Measurements from ENCODE around the gene NFIB. TPM values are rescaled to one million over a fixed set of nuclear protein-coding genes. Genes with fewer than 3 reads are reported as not detected.

NFIB gene
- polyA plus RNA-seq = 10 to 100 TPM in 2 of 3 donors, 1 to 10 TPM in 1; 6.1 to 32.3 (median 16.8) TPM

DNA sequence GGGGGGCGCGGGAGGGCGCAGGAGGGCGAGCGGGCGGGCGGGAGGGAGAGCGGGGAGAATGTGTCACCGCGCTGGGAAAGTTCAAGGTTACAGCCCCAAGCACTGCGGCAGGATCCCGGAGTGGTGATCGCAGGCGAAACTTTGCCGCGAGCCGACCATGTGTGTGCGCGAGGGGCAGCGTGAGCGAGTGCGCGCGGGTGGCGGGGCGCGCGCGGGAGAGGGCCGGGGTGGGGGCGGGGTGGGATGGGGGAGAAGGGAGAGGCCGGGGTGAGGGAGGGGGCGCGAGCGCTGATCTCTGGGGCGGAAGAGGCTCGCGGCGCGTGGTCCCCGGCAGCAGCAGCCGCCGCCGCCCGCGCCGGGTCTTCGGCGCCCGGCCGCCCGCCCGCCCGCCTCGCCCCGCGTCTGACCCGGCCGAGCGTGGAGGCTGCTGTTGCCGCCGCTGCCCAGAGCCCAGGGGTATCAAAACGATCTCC lies at the start of gene NFIB:
TSS of gene NFIB (minus strand) at position 191 of the 473 bp plus-strand sequence. CDS start 630 bp downstream, outside the sequence.
- 1% methylated on average over 40 to 60 of the region's 63 CpGs for WGBS, 3 donors
- H3K27ac ChIP-seq (ENCODE audit: low read depth, low read length) = peak within 1 kb of the TSS; percentile 71

DNA sequence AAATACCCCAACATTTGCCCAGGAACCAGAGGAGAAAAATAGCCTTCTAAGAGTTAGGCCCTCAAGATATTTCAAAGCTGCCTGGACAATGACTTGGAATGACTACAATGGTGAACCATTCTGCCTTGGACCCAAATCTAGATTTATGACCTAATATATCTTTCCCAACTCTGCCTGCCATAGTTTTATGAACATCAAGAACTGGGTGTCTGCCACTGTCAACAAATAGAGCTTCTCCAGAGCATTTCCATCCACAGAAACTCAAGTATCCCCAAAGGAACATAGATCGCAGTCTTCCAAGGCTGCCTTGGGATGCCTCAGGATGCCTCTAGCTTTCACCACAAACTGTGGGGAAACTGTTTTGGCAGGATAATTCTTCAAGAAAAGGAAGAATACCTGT lies 48.2 kb upstream of the NFIB start:
- H3K27ac ChIP-seq (ENCODE audit: low read depth, low read length) = no peak overlapping the region
- WGBS, 3 donors = 71 to 97% (median 72%) methylated on average over 1 of the region's 1 CpG

DNA sequence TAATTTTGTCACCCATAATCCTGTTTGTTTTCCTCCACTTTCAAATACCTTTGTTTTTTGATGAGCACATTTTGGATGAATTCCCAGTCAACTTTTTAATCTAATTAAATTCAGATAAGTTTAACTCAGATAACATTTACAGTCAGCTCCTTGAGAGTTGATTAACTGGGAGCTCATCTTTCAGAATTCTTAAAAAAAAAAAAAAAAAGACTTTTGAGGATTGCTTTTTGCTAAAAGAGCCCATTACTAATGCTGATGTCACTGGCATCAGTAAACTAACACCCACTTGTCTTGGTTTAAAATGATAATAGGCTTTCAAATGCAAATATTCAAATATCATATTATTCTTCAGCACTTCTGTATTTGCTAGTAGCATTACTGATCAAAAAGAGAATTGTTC lies 47.1 kb upstream of the NFIB start:
- H3K27ac ChIP-seq (ENCODE audit: low read depth, low read length) = no peak overlapping the region

DNA sequence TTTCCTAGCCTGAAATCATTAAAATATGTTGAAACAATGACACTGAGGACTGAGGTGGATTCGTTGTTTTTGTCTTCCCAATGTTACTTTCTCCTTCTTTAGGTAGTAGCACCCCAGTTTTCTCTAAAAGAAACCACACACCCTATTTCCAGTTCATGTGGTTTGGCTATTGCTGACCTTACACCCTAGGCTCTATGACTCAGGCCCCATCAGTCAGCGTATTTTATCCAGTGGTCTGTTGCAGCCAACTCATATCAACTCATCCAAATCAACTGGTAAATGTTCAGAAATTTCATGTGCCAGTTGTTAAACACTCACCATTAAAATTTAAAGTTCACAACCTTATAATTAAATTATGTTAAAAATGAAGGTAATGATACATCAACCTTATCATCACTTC lies 44.6 kb upstream of the NFIB start:
- no peak overlapping the region for H3K27ac ChIP-seq (ENCODE audit: low read depth, low read length)
- 89 to 92% (median 90%) methylated on average over 2 of the region's 2 CpGs for WGBS, 3 donors

DNA sequence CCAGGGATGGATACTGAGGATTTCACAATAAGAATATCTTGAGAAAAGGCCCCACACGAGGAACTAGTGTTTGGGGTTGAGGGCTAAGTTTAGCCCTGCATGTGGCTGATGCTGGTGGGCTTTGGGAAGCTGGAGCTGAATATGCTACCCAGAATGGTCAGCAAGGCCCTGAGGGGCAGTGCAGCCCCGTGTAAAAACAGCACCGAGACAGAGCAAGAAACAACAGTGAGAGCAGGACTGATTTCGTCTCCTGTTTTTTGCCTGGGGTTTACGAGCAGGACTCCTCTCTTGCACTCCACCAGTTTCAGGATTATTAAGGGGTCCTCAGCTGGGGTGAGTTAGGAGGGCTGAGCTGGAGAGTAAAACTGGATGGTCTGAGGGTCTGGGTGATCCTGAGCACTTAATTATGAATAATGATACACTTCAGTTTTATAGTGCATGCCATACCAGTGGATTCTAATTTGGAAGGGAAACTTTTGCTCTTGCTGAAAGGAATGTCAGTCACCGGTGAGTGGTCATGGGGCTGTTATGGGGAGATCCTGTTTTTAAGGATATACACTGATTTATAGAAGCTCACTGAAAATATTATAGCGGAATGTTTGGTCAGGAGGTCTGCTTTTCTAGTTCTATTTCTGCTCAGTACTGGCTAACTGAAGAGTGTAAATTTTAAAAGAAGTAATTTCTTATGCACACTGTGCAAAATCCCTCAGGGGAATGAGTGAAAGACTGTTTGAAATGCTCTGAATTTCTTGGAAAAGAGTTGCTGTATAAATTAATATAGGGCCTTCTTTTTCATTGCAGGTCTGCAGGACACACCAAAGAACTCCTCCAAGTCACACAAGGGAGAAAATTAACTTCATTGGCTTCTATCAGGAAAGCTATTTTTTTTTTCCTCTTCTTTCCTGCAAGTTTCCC lies 42.7 kb upstream of the NFIB start:
- no peak overlapping the region for H3K27ac ChIP-seq (ENCODE audit: low read depth, low read length)
- WGBS, 3 donors = 59 to 67% (median 65%) methylated on average over 7 of the region's 7 CpGs

DNA sequence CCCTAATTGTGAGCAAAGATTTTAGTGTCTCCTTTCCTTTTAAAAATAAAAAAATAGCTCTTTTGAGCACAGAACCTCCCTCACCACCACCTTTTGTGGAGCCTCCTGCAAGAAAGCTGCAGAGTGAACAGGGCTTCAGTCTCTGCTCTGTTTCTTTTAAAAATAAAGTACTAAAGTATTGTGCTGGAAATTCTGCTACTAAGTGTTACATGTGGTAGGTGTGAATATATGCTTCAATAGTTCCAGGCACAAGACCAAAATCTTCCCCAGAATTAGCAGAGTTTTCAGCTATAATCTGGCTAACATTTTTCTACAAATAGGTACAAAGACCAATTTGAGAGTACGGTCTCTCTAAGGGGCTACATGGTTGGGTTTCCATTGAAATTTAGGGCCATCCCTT lies 40.3 kb upstream of the NFIB start:
- no peak overlapping the region for H3K27ac ChIP-seq (ENCODE audit: low read depth, low read length)
- WGBS, 3 donors = 77 to 97% (median 91%) methylated on average over 1 of the region's 1 CpG

DNA sequence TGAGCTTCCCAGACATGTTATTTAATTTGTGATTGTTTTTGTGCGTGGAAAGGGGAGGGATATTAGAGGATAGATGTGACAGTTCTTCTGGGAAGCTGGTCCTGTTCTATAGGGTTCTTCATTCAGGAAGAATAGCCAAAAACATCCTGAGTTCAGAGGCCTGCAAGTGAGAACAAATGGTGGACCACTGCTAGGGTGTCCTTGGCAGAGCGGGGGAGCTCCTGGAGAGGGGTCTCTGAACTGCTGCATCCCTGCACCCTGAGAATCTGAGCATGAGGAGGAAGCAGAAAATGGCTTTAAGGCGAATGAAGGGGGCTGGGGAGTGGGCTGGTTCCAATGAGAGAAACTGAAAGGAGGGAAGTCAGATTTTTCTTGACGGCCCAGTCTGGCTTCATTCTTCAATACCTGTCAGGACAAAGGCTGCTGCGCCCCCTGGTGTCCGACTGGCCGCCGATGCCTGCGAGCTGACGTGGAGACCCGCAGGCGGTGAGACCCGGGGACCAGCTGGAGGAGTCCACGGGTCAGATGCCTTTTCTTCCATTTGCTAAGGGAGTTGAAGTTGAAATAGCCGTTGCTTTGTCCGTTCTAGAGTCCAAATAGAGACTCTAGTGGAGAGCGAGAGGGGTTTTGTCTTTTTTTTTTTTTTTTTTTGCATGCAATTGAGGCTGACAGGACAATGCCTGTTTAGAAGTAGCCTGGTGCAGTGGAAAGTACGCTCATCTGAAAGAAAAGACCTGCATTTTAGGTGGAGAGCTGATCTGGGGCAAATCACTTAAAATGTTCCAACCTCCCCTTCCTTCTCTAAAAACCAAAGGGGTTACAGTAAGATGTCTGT lies 39.5 kb upstream of the NFIB start:
- no peak overlapping the region for H3K27ac ChIP-seq (ENCODE audit: low read depth, low read length)
- WGBS, 3 donors = 15 to 16% (median 15%) methylated on average over 18 of the region's 18 CpGs

DNA sequence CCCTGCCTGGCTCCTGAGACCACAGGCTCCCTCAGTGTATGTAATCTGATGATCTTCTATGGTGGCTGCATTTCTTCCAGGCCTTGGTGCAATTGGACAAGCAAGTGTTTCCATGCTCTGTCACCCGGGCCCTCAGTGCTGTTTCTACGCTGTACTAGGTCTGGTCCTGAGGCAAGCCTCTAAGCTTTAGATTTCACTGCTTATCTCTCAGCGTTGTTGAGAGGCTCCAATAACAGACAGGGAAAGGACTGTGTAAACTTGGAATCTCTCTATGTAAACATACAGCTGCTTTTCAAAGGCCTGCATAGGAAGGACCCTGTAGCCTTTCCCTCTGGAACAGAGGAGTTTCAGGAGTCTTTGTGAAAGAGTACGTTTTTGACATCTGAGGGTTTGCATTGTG lies 38.6 kb upstream of the NFIB start:
- no peak overlapping the region for H3K27ac ChIP-seq (ENCODE audit: low read depth, low read length)
- 70 to 77% (median 74%) methylated on average over 4 of the region's 4 CpGs for WGBS, 3 donors

DNA sequence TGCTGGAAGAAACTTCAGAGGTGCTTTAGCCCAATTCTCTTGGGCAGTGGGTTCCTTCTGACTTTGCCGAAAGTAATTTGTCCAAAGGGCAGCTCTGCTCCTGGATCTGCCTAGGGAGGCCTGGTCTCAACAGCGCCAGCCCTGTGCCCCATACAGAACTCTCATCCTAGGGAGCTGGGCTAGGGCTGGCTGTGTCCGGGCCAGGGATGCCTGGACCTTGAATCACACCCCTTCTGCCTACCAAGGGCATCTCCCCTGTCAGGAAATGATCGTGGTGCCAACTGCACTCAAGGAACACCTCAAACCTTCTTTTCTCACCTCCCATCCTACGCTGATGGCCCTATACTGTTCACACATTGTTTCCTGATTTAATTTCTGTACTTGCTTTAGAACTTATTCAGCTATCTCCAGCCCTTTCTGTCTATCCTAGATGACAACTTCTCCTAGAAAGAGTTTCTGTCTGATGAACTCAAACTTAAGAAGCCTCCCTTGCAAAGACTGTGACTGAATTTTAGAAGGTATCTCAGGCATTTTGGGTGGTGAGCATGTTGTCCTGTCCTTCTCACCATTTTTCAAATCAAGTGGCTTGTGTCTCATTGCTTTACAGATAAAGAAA lies 37.4 kb upstream of the NFIB start:
- H3K27ac ChIP-seq (ENCODE audit: low read depth, low read length) = no peak overlapping the region
- 78 to 84% (median 84%) methylated on average over 5 of the region's 5 CpGs for WGBS, 3 donors

DNA sequence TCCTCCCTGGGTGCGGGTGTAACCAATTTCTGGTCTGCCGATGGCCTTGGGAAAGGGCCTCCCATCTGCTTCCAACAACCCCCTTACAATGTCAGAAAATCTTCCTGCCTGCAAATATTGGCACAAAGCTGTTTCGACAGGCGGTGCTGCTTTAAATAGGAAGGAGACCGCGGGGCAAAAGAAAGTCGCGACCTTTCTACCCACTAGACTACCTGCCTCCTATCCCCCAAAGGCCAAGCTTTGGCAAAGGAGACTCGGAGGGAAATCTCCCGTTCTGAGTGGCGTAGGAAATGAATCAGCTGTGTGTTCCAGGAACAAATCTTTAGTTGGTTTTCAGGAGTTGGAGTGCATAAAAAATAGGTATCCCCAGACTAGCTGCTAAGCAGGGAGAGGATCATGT lies 36.8 kb upstream of the NFIB start:
- 44 to 76% (median 48%) methylated on average over 11 of the region's 11 CpGs for WGBS, 3 donors

DNA sequence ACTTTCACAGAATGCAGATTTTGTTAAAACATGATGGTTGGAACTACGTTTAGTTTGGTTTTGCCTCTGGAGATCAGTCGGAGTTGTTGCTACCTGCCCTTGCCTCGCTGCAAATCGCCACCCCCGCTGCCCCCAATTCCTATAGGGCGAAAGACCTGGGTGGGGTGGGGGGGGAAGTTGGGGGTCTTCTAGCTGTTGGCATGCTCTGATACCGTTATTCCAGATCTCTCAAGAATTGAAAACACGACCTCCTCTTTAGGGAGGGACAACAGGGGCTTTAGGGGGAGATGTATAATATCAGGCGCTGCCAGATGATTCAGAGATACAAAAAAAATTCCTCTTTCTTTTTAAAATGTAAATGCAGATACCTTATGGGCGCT lies 36.4 kb upstream of the NFIB start:
- WGBS, 3 donors = 43 to 49% (median 44%) methylated on average over 10 of the region's 10 CpGs
- H3K27ac ChIP-seq (ENCODE audit: low read depth, low read length) = no peak overlapping the region

More for the DNA sequence above, 36.8 kb upstream of the NFIB start:
- H3K27ac ChIP-seq (ENCODE audit: low read depth, low read length) = peak overlapping the region; percentile 55

DNA sequence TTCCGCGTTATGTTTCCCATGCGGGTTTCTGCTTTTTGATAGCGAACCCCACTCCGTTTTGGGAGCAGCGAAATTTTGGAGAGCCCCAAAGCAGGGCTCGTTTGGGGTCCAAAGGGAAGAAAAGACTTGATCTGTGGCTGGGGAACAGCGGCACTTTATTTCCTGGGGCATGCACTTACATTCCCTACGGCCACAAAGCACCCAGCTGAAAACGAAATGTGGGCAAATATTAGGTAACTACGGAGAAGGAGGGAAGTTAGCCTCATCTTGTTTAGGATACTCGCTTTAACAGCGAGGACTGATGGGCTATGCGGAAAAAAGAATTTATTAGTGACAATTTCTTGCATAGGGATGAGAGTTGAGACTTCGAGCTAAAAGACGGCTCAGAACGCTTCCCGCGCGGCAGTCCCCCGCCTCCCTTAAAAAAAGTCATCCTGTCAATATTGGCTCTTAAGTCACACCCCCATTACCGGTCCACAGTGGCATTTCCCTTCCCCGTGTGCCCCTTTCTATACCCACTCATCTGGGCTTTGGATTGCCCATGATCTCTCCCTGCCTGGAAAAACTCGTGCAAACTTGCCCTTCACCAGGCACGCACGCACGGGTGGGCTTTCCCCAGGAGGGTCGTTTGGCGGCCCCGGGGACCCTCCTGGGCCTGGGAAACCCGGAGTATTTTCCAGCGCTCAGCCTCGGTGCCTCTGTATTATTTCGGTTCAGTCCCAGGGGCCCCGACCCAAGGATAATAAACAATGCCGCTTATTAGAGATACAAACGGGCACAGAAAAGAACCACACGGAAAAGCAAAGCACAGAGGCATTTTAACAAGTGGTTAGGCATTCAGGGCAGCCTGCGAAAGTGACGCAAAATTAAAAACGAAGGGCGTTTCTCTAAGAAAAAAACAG lies 35.8 kb upstream of the NFIB start:
- no peak overlapping the region for H3K27ac ChIP-seq (ENCODE audit: low read depth, low read length)
- 16 to 26% (median 22%) methylated on average over 42 of the region's 42 CpGs for WGBS, 3 donors

DNA sequence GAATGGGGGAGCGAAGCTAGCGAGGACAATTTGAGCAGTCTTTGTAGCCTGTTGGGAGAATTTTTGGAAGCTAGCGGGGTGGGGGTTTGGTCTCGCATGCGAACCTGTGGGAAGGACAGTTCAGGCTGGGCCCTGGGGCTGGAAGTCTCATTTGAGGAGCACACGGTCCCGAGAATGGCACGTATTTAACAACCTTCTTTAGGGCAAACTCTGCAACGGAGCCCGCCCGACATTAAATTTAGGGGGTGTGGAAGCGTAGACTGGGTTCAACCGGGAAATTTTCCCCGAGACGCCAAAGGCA lies 35.2 kb upstream of the NFIB start:
- 9 to 24% (median 12%) methylated on average over 15 of the region's 15 CpGs for WGBS, 3 donors
- no peak overlapping the region for H3K27ac ChIP-seq (ENCODE audit: low read depth, low read length)

DNA sequence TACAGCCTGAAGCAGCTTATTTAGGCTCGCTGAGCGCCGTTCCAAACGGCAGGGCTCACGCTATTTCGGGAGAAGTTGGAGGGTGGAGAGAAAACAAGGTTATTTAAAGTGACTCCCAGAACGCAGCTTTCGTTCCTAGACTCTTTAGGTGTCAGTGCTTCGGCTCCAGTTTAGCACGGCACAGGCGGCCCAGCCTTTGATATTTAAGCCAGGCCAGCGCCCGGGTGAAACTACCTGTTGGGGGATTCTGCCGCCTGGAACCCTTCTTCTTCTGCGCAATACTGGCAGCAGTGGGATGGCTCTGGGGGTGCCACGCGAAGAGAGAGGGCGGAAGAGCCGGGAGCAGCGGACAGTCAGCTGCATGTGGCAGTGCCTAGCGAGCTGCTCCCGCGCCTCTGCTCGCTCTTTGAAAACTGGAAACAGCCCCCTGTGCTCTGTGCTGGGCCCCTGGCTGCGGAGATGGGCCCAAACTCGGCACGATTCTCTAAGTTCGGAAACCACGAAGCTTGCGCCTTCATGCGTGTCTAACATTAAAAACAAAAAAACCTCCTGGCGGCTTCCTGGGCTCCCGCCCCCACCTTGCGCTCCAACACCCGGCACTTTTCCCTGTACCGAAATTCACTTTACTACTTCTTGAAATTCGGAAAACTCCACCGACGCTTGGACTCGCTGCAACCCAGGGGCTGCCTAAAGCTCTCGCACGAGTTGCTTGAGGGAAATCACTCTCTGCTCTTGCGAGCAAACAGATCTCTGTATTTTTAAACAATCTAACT lies 34.6 kb upstream of the NFIB start:
- WGBS, 3 donors = 5 to 8% (median 6%) methylated on average over 41 to 43 of the region's 43 CpGs
- peak overlapping the region; percentile 23 for H3K27ac ChIP-seq (ENCODE audit: low read depth, low read length)

DNA sequence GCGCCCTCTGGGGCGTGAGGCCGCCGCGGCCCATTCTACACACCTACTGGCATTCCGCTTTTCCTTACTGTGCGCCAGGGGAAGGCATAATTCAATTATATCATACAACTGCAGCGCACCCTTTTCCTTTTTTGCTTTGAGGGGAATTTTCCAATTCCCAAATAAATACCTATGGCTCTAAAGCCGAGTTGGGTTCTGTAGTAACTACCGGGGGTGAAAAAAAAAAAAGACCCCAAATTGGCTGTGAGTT lies 34.1 kb upstream of the NFIB start:
- H3K27ac ChIP-seq (ENCODE audit: low read depth, low read length) = peak overlapping the region; percentile 23
- 1 to 3% (median 3%) methylated on average over 10 of the region's 10 CpGs for WGBS, 3 donors

DNA sequence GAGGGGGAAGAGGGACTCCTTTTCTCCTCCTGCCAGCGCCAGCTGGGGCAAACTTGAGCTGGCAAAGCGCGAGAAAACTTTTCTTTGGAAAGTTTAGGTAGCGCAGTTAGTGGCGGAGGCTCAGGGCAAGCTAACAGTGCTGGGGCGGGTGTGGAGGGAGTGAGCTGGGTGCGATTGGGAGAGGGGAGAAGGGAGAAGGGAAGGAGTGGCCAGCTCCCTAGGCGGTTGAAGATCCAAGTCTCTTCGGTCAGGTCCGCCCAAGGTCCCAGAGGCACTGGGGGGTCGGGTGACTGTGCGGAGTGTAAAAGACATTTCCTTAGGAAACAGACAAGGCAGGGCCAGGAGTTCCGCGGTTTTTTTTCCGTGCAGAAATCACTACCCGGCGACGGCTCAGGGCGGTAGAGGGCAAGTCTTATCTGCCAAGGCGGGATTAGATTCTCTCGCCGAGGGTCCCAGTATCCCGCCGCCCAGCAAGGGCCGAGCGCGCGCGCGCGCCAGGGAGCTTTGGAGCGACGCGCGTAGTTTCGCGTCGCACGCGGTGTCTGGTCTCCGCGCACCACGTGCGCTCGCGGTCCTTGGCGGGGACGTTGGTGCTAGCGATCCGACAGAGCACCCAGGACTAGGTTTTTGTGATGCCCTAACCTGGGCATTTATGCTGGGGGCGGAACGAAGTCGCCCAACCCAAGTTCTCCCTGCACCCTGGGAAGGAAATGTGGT lies 33.6 kb upstream of the NFIB start:
- 0 to 2% (median 1%) methylated on average over 41 to 53 of the region's 53 CpGs for WGBS, 3 donors

DNA sequence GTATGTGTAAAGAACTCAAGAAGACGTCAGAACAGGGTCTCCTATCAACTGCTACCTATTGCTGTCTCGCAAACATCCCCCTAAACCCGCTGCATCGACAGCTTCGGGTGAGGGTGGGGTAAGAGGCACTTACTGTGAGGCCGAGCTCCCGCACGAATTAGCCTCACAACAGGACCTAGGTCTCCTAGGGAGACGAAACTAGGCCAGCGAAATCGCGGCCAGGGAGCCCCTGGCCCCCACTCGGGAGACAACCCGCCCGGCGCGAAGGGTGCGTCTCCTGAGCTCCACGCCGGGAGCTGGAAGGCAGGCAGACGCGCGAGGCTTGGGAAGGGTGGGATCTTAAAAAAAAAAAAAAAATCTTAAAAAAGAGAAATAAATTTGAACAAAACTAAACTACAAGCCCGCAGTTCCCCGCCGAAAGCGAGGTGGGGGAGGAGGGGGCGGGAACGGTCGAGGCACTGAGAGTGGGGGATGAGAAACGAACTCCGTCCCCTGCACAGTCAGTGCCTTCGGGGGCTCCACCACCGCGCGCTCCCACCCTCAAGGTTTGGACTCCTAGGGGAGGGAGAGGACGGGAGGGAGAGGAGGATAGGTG lies 33.0 kb upstream of the NFIB start:
- peak overlapping the region; percentile 13 for H3K27ac ChIP-seq (ENCODE audit: low read depth, low read length)
- WGBS, 3 donors = 10 to 16% (median 12%) methylated on average over 37 of the region's 37 CpGs

More for the DNA sequence above, 33.6 kb upstream of the NFIB start:
- peak overlapping the region; percentile 23 for H3K27ac ChIP-seq (ENCODE audit: low read depth, low read length)
